Retinal pigment epithelial cell (primary cell): ENCODE data around the gene IL1A.

ENCODE experiments used
- DNase-seq: peaks from one replicate; pipeline ENCODE4 v3.0.0-alpha.2; 2010; ENCODE audit warnings: low read depth
- H3K4me3 ChIP-seq: 2 replicates; pipeline ENCODE4 v1.5.1; 2011; ENCODE audit warnings: mild to moderate bottlenecking, low read length, control low read depth, moderate library complexity
- CTCF ChIP-seq: conservative IDR thresholded peaks from 2 replicates; pipeline ENCODE4 v1.5.1; 2011; ENCODE audit warnings: low read depth, low read length, control low read depth, inconsistent platforms

IL1A gene

GRCh38 chr2:112782234-112782799 lies 2.0 kb downstream of the IL1A start:
- DNase-seq = no peak
- H3K4me3 ChIP-seq = no peak overlapping the region
- TF ChIP-seq CTCF = no peak

- H3K4me3 ChIP-seq = no peak overlapping the region
- no peak for TF ChIP-seq CTCF
- DNase-seq = no peak
These were observed 4.7 kb downstream of the IL1A start for GRCh38 chr2:112779598-112779997.

- H3K4me3 ChIP-seq = no peak overlapping the region
- no peak for TF ChIP-seq CTCF
- DNase-seq = no peak
These were observed 7.3 kb downstream of the IL1A start for GRCh38 chr2:112777036-112777435.

- H3K4me3 ChIP-seq = no peak overlapping the region
- TF ChIP-seq CTCF = no peak
- no peak for DNase-seq
These were observed 8.2 kb downstream of the IL1A start for GRCh38 chr2:112776113-112776512.

- DNase-seq = no peak
- no peak overlapping the region for H3K4me3 ChIP-seq
- TF ChIP-seq CTCF = no peak
These were observed 9.6 kb downstream of the IL1A start for GRCh38 chr2:112774536-112775285.

- H3K4me3 ChIP-seq = no peak overlapping the region
- no peak for TF ChIP-seq CTCF
- DNase-seq = no peak
These were observed 10.7 kb downstream of the IL1A start for GRCh38 chr2:112773556-112773955.

- TF ChIP-seq CTCF = no peak
- H3K4me3 ChIP-seq = no peak overlapping the region
- no peak for DNase-seq
These were observed 11.3 kb downstream of the IL1A start for GRCh38 chr2:112772911-112773475.
